Colonic mucosa (tissue), 4 donors: ENCODE data around the gene TOMM40L. TPM values are rescaled to one million over a fixed set of nuclear protein-coding genes. Genes with fewer than 3 reads are reported as not detected.
A peak's percentile ranks its signal among the peaks of the same experiment; 100 is the strongest.

Experiments
- DNase-seq: peaks from one replicate; pipeline ENCODE4 v3.0.0-alpha.2; 2020
- H3K27ac ChIP-seq: fragments of 200-600 bp; one replicate; pipeline ENCODE4 v1.8.0; 2021
- H3K27me3 ChIP-seq: fragments of 200-600 bp; one replicate; pipeline ENCODE4 v1.8.0; 2021
- H3K36me3 ChIP-seq: fragments of 200-600 bp; one replicate; pipeline ENCODE4 v1.8.0; 2021
- H3K4me1 ChIP-seq: fragments of 200-600 bp; one replicate; pipeline ENCODE4 v1.8.0; 2021; ENCODE audit warnings: mild to moderate bottlenecking
- H3K4me3 ChIP-seq: fragments of 200-600 bp; one replicate; pipeline ENCODE4 v1.8.0; 2021
- H3K9ac ChIP-seq, 2 donors: one replicate each; pipeline ENCODE4 v1.7.0; 2013; ENCODE audit warnings: control low read depth in 2 of 2, low read depth in 2 of 2, low read length in 2 of 2
- H3K9me3 ChIP-seq: fragments of 200-600 bp; one replicate; pipeline ENCODE4 v1.8.0; 2021
- intact Hi-C: fragments of 100-400 bp; cut with DNase I; formaldehyde crosslinking; loops from one replicate; pipeline ENCODE4 v1.14.1; 2022
- total RNA-seq, 2 donors: library from RNA; stranded (reverse); fragmentation: NEBNext Ultra II Directional in 1 of 2; extraction: Animal tissue kit (Norgen Biotek cat#: 25700) in 1 of 2; gene quantifications; one replicate each; pipeline ENCODE4 v1.2.1, GENCODE V29; 2021
- TF ChIP-seq, protein P1 (sequence below): fragments of 200-600 bp; IDR thresholded peaks from one replicate; pipeline ENCODE4 v1.8.0; 2022; ENCODE audit warnings: antibody characterized with exemption, mild to moderate bottlenecking
- donor health status: healthy.
- donor health status: DM: no; HTN: no; CAD: no.
- donor health status: DM: no; HTN: no; CAD: no.

TOMM40L gene
- total RNA-seq, 2 donors from 2014 or later, result 16.6 to 23.1 TPM

DNA sequence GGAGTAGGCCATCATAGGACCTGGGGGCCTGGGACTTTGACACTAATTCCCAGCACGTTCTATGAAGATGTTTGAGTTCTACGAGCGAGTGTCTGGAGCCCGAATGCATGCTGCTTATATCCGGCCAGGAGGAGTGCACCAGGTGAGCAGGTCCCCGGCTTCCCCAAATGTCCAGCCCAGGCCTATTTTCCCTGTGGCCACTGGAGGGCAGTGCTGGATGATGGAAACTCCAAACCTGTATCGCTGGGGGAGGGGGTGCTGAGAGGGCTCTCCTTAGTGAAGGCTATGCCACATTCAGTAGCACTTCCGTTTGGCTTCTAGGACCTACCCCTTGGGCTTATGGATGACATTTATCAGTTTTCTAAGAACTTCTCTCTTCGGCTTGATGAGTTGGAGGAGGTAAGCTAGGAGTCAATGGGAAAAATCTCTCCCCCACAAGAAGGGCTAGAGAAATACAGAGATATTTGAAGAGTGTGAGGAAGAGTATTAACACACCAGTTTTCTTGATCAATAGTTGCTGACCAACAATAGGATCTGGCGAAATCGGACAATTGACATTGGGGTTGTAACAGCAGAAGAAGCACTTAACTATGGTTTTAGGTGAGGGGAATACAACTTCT lies 16.0 kb upstream of the TOMM40L start:
- Histone ChIP-seq H3K9me3 (no peaks in the 10 kb centered on the region), H3K36me3 (peaks cover 32% of the 10 kb centered on the region), H3K27me3 (no peaks in the 10 kb centered on the region), H3K9ac (no peak overlapping the region), H3K4me3 (no peak overlapping the region), H3K27ac (no peak overlapping the region), H3K4me1 (no peaks in the 10 kb centered on the region)
- peak; percentile 73 for DNase-seq
- TF ChIP-seq, protein P1, sequence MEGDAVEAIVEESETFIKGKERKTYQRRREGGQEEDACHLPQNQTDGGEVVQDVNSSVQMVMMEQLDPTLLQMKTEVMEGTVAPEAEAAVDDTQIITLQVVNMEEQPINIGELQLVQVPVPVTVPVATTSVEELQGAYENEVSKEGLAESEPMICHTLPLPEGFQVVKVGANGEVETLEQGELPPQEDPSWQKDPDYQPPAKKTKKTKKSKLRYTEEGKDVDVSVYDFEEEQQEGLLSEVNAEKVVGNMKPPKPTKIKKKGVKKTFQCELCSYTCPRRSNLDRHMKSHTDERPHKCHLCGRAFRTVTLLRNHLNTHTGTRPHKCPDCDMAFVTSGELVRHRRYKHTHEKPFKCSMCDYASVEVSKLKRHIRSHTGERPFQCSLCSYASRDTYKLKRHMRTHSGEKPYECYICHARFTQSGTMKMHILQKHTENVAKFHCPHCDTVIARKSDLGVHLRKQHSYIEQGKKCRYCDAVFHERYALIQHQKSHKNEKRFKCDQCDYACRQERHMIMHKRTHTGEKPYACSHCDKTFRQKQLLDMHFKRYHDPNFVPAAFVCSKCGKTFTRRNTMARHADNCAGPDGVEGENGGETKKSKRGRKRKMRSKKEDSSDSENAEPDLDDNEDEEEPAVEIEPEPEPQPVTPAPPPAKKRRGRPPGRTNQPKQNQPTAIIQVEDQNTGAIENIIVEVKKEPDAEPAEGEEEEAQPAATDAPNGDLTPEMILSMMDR, result peak; percentile 93
- intact Hi-C loops, result loop anchor here (5.0 kb wide), 1 partner anchor 157 kb away; the partner anchor contains the start of gene CFAP126

DNA sequence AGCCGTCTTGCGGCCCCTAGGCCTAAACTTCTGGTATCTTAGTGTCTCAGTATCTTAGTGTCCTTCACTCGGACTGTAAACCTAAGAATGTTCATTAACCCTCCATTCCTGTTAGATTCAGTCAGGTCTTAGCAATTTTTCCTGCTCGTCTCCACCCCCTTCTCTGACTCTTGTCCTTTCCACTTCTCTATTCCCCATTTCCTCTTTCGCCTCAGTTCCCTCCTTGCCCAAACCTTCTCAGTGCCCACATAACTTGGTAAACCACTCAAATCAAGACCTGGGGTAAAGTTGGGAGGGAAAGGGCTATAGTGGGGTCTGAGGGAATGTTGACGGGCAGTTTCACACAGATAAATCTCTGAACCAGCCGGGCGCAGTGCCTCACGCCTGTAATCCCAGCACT lies 11.5 kb upstream of the TOMM40L start:
- TF ChIP-seq, protein P1, result no peak

DNA sequence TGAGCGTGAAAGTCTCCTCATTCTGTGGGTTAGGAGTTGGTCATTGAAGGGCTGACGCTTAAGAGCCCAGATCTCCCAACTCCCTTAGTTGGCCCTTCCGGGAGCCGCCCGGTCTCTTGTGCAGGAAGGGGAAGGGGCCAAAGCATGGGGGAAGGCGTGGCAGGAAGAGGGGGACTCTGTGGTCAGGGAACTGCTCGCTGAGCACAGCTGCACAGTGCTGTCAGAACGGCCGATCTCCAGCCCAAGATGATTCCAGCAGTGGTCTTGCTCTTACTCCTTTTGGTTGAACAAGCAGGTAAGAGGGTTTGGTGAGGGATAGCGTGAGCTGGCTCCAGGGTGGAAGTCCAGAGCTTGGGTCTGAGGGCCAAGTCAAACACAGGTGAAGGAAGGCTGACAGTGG lies 10.8 kb upstream of the TOMM40L start, which contains the start of gene FCER1G:
Gene FCER1G, plus strand, starts transcription at position 220 of the 400 bp plus-strand sequence. Its CDS starts 27 bp downstream, at position 247.
- Histone ChIP-seq H3K9me3 (no peaks in the 10 kb centered on the region), H3K4me1 (no peaks in the 10 kb centered on the region), H3K27ac (peak within 1 kb of the TSS; percentile 40), H3K9ac (peak within 1 kb of the TSS in 1 of 2 donors; percentile 33), H3K36me3 (peaks cover 21% of the 10 kb centered on the region), H3K4me3 (peak within 1 kb of the TSS; percentile 9), H3K27me3 (no peaks in the 10 kb centered on the region)
- peak; percentile 37 for DNase-seq
- TF ChIP-seq, protein P1, result no peak
- intact Hi-C loops, result no loop called here

More for the DNA sequence above, 11.5 kb upstream of the TOMM40L start:
- no peak for DNase-seq
- intact Hi-C loops, result loop anchor here (5.0 kb wide), 1 partner anchor 153 kb away; the partner anchor contains the start of gene CFAP126
- Histone ChIP-seq H3K36me3 (peaks cover 25% of the 10 kb centered on the region), H3K4me1 (no peaks in the 10 kb centered on the region), H3K27ac (no peak overlapping the region), H3K27me3 (no peaks in the 10 kb centered on the region), H3K9me3 (no peaks in the 10 kb centered on the region), H3K9ac (no peak overlapping the region), H3K4me3 (no peak overlapping the region)

DNA sequence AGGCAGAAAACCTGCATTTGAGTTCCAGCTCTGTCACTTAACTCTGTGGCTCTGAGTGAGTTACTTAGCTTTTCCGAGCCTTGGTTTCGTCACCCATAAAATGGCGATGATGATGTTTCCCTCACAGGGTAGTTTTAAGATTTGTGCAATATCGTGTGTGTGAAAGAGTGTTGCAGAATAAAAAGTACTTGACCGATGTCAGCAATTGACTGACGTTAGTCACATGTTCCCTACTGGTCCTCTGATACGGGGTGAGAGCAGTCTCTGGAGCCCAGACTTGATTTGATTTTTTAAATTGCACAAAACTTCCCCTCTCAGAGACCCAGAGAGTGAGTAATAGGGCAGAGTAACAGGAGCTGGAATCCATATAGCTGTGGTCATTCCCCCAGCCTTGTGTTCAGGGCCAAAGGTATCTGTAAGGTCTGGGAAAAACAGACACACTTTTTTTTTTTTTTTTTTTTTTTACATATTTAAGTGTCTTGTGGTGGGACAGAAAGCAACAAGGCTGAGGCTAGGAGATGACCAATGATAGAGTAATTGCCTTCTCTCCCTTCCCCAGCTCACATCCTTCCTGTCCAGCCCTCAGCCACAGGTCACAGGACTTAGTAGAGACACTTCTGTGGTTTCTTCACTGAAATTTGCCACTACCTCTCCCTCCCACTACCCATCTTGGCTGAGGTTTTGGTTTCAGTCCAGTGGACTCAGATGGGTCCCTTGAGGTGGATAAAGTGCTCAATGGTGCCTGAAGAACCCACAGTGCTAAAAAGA lies 8.7 kb upstream of the TOMM40L start:
- TF ChIP-seq, protein P1, result no peak
- DNase-seq, result no peak
- H3K9me3 ChIP-seq, result no peaks in the 10 kb centered on the region
- intact Hi-C loops, result no loop called here
- no peaks in the 10 kb centered on the region for H3K4me1 ChIP-seq
- peak overlapping the region; percentile 2 for H3K4me3 ChIP-seq
- peaks cover 20% of the 10 kb centered on the region for H3K36me3 ChIP-seq
- H3K27ac ChIP-seq, result peak overlapping the region; percentile 72
- peak overlapping the region in 1 of 2 donors; percentile 29 for H3K9ac ChIP-seq
- no peaks in the 10 kb centered on the region for H3K27me3 ChIP-seq

DNA sequence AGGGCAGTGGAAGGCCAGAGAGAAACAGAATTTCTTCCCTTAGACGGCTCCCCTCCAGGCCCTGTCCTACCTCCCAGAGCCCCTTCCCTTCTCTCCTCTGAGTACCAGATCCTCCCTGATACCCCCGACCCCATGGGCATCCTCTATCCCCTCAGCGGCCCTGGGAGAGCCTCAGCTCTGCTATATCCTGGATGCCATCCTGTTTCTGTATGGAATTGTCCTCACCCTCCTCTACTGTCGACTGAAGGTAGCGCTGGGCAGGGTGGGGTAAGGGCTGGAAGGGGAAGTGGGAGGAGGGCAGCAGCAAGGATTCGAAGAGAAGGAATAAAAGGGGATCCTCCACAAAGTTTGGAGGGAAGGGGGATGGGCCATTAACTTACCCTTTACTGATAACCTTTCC lies 8.0 kb upstream of the TOMM40L start:
- no peak overlapping the region for H3K4me3 ChIP-seq
- TF ChIP-seq, protein P1, result no peak
- no peaks in the 10 kb centered on the region for H3K27me3 ChIP-seq
- H3K4me1 ChIP-seq, result no peaks in the 10 kb centered on the region
- H3K36me3 ChIP-seq, result peaks cover 13% of the 10 kb centered on the region
- DNase-seq, result no peak
- no peaks in the 10 kb centered on the region for H3K9me3 ChIP-seq
- H3K27ac ChIP-seq, result peak overlapping the region; percentile 72
- intact Hi-C loops, result no loop called here
- no peak overlapping the region for H3K9ac ChIP-seq
